CD4-positive, alpha-beta T cell treated with Interleukin-1 beta for 1 hour (primary cell): Measurements from ENCODE around the gene RMI1.
"Not testable (repeated sequence)": the region's sequence is repeated elsewhere in the genome, so short reads cannot be mapped to it uniquely, and the experiment has no call there.

ENCODE experiments used
- DNase-seq, 2 donors: peaks; one replicate each; pipeline ENCODE4 v3.0.0-alpha.2; 2020 to 2022

RMI1 gene

GRCh38 chr9:83980395-83981125 lies at the start of gene RMI1:
Gene RMI1 (plus strand): TSS chr9:83980805. CDS start chr9:84000987, 20,182 bp downstream.
- peak; percentile 98 to 99 for DNase-seq

GRCh38 chr9:83930881-83931280 lies 49.7 kb upstream of the RMI1 start:
- DNase-seq = no peak

GRCh38 chr9:83932011-83932410 lies 48.6 kb upstream of the RMI1 start:
- DNase-seq = no peak

DNA sequence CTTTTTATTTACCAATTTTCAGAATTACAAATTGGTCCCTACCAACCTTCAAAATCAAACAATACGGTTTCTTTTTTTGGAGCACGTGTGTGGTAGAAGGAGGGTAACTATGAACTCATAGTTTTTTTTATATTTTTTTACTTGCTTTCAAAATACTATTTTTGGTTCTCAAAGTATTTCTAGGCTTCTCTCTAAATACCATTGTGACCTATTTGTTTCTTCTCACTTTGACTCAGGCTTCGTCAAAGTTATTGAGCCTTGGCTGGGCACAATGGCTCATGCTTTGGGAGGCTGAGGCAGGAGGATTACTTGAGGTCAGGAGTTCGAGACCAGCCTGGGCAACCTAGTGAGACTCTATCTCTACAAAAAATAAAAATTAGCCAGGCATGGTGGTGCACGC lies 47.8 kb upstream of the RMI1 start:
- DNase-seq = no peak

DNA sequence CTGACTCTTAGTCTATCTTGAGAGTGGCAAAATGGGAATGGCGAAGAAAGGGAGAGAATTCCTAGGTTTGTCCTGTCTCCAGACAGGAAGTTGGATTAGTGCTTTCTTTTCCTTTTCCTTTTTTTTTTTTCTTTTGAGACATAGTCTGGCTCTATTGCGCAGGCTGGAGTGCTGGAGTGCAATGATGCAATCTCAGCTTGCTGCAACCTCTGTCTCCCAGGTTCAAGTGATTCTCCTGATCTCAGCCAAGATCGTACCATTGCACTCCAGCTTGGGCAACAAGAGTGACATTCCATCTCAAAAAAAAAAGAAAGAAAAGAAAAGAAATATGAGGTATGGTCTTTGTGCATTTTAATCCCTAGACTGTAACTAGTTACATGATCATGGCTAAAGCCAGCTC lies 46.8 kb upstream of the RMI1 start:
- DNase-seq = no peak

DNA sequence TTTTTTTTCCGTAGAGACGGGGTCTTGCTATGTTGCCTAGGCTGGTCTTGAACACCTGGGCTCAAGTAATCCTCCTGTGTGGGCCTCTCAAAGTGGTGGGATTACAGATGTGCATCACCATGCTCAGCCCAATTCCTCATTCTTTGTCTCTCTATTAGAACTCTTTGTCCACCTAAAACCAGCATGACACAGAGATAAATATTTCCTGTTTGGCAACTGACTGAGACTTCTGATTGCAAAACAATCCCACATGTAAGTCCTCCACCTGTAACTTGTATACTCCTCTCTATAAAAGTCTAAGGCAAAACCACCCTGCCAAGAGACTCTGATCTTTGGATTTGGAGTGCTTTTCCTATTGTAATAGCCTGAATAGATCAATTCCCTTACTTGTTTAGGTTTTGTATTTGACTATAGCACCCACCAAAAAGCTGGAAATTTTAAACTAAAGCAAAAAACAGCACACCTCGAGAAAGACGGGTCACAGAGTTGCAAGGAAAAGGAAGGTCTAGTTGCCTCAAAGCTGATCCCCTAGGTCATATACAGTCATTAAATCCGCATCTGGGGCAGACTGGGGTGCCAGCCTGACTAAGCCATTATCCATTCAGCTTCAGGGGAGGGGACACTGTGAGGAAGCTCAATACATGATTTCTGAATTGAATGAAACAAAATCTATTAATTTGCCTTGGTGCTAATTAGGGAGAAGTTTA lies 45.9 kb upstream of the RMI1 start:
- no peak for DNase-seq

- no peak for DNase-seq
Observed at GRCh38 chr9:83935276-83935935, 45.2 kb upstream of the RMI1 start.

GRCh38 chr9:83936523-83936922 lies 44.1 kb upstream of the RMI1 start:
- DNase-seq = no peak

GRCh38 chr9:83937861-83938455 lies 42.6 kb upstream of the RMI1 start:
- peak; percentile 29 to 80 for DNase-seq

- DNase-seq = no peak
Observed at GRCh38 chr9:83940590-83941303, 39.9 kb upstream of the RMI1 start.

DNA sequence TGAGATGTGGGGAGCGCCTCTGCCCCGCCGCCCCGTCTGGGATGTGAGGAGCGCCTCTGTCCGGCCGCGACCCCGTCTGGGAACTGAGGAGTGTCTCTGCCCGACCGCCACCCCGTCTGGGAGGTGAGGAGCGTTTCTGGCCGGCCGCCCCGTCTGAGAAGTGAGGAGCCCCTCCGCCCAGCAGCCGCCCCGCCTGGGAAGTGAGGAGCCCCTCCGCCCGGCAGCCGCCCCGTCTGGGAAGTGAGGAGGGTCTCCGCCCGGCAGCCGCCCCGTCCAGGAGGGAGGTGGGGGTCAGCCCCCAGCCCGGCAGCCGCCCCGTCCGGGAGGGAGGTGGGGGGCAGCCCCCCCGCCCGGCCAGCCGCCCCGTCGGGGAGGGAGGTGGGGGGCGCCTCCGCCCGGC lies 32.5 kb upstream of the RMI1 start:
- not testable (repeated sequence) for DNase-seq

GRCh38 chr9:83956086-83956435 lies 24.5 kb upstream of the RMI1 start:
- DNase-seq = peak in 1 of 2 donors; percentile 42

GRCh38 chr9:83956436-83957247 lies 24.0 kb upstream of the RMI1 start:
- peak; percentile 55 to 57 for DNase-seq

- DNase-seq = no peak
Observed at GRCh38 chr9:83957248-83957513, 23.4 kb upstream of the RMI1 start.

DNA sequence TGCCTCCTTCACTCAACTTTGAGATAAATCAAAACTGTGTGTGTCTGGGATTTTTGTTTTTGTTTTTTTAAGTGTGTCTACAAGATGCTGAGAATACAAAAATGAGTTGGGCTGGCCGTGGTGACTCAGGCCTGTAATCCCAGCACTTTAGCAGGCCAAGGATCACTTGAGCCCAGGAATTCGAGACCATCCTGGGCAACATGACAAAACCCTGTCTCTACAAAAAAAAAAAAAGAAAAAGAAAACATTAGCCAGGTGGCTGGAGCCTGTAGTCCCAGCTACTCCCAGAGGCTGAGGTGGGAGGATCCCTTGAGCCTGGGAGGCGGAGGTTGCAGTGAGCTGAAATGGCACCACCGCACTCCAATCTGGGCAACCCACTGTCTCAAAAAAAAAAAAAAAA lies 21.5 kb upstream of the RMI1 start:
- DNase-seq = no peak

- no peak for DNase-seq
Observed at GRCh38 chr9:83960991-83961390, 19.6 kb upstream of the RMI1 start.

- no peak for DNase-seq
Observed at GRCh38 chr9:83962165-83962564, 18.4 kb upstream of the RMI1 start.

GRCh38 chr9:83964973-83965349 lies 15.6 kb upstream of the RMI1 start:
- DNase-seq = no peak

DNA sequence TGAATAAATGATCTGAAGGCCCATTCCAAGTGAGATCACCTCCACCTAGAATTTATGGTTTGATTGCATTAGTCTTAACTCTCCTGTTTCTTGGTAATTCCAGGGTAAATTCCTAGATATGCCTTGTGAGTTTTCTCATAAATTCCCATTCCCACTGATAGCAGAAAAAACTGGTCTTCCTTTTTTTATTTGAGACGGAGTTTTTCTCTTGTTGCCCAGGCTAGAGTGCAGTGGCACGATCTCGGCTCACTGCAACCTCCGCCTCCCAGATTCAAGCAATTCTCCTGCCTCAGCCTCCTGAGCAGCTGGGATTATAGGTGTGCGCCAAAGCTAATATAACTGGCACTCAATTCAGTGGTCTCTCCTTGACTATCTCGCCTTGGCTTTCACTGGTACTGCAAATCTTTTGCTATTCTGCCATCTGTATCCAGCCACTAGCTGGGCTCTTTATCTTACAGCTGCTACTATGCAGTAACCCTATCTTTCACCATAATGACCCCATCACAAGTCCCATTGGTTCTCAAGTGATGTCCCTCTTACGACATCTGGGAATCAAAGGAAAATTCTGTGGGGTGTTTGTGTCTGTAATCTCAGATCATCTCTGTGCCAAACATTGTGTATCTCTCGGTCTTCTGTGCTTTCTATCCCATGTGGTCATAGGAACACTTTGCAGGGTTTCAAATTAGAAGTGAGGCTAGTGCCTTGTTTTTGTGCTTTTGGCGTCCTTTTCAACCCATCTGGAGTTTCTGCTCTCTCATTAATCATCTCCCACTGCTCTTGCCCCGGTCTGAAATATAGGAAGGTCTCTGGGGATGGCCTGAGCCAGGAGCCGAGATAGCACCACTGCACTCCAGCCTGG lies 15.0 kb upstream of the RMI1 start:
- no peak for DNase-seq

GRCh38 chr9:83966209-83966582 lies 14.4 kb upstream of the RMI1 start:
- no peak for DNase-seq

GRCh38 chr9:83967073-83967472 lies 13.5 kb upstream of the RMI1 start:
- no peak for DNase-seq

- no peak for DNase-seq
Observed at GRCh38 chr9:83969602-83970001, 11.0 kb upstream of the RMI1 start.
